Measurements from ENCODE around the gene ZPR1. TPM values are rescaled to one million over a fixed set of nuclear protein-coding genes. Genes with fewer than 3 reads are reported as not detected.

The ZPR1 gene
- total RNA-seq, 1 donor = 29.4 TPM

DNA sequence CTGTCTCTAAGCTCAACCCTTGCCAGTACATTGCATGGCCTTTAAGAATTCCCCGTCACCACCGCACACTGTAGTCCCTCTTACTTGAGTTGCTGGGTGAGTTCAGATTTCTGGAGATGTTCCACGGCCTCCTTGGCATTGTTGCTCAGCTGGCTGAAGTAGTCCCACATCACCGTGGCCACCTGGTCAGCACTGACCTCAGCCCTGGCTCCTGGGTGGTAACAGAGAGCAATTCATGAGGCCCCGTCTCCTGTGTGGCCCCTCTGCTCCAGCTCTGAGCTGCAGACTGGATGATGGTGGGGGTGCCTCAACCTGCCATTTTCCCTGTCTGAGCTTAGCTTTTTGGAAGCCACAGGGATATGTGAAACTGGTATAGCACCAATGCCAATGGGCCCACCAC, 34.8 kb upstream of the ZPR1 start:
- TF ChIP-seq, protein P1, sequence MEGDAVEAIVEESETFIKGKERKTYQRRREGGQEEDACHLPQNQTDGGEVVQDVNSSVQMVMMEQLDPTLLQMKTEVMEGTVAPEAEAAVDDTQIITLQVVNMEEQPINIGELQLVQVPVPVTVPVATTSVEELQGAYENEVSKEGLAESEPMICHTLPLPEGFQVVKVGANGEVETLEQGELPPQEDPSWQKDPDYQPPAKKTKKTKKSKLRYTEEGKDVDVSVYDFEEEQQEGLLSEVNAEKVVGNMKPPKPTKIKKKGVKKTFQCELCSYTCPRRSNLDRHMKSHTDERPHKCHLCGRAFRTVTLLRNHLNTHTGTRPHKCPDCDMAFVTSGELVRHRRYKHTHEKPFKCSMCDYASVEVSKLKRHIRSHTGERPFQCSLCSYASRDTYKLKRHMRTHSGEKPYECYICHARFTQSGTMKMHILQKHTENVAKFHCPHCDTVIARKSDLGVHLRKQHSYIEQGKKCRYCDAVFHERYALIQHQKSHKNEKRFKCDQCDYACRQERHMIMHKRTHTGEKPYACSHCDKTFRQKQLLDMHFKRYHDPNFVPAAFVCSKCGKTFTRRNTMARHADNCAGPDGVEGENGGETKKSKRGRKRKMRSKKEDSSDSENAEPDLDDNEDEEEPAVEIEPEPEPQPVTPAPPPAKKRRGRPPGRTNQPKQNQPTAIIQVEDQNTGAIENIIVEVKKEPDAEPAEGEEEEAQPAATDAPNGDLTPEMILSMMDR (IDR thresholded peaks at IDR 0.05; ENCODE audit: insufficient read depth, low read depth, low read length) = no peak
- H3K4me3 ChIP-seq (ENCODE audit: low read depth, low read length) = no peak overlapping the region
- no peak for DNase-seq (ENCODE audit: low read depth)

DNA sequence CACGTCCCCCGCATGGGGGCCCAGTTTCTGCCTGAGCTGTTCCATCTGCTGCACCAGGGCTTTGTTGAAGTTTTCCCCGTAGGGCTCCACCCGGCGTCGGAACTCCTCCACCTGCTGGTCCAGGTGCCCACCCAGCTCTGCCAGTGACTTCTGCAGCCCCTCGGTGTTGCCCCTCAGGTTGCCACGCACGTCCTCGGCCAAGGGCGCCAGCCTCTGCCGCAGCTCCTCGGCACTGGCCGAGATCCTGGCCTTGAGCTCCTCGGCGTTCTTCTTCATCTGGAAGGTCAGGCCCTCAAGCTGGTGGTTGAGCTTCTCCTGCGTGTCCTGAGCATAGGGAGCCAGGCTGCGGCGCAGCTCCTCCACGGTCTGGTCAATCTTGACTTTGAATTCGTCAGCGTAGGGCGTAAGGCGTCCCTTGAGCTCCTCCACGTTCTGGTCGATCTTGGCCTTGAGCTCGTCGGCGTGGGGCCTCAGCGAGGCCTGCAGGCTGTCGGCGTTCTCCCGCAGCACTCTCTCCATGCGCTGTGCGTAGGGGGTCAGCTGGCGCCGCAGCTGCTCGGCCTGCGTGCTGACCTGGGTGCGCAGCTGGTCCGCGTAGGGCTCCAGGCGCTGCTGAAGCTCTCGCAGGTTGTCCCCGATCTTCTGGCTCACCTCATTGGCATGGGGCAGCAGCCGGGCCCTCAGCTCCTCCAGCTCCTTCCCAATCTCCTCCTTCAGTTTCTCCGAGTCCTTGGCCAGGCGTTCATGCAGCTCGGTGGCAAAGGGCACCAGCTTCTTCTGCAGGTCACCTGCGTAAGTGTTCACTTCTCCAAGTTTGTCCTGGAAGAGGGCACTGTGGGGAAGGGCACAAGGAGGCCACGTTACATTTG, 33.5 kb upstream of the ZPR1 start:
- no peak for DNase-seq (ENCODE audit: low read depth)
- H3K4me3 ChIP-seq (ENCODE audit: low read depth, low read length) = no peak overlapping the region
- TF ChIP-seq, protein P1 (IDR thresholded peaks at IDR 0.05; ENCODE audit: insufficient read depth, low read depth, low read length) = no peak

DNA sequence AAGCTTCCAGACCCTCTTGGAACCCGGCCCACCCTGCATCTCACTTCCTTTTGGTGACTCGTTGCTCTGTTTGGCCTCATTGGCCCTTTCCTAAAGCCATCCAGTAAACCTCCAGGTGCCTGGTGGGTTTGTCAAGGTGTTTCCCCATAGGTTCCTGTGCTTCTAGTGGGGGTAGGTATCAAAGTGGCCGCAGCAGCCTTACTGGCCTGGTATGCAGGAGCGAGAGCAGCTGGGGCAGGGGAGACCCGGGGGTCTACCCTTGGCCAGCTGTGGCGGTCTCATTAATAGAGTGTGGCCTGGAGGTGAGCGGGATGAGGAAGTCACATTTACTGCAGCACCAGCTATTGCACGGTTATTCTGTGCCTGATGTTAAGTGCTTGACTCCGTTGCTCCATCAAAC, 31.2 kb upstream of the ZPR1 start:
- no peak overlapping the region for H3K4me3 ChIP-seq (ENCODE audit: low read depth, low read length)
- no peak for DNase-seq (ENCODE audit: low read depth)
- TF ChIP-seq, protein P1 (IDR thresholded peaks at IDR 0.05; ENCODE audit: insufficient read depth, low read depth, low read length) = no peak

DNA sequence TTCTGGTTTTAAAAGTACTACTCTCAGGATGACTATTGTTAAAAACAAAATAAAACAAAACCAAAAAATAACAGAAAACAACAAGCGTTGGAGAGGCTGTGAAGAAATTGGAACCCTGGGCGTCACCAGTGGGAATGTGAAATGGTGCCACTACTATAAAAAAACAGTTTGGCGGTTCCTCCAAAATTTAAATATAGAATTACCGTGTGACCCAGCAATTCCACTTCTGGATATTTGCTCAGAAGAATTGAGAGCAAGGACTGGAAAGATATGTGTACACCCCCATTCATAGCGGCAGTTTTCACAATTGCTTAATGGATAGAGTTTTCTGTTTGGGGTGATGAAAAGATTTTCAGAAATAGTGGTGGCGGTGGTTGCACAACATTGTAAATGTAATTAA, 26.7 kb upstream of the ZPR1 start:
- no peak for DNase-seq (ENCODE audit: low read depth)
- no peak overlapping the region for H3K4me3 ChIP-seq (ENCODE audit: low read depth, low read length)

DNA sequence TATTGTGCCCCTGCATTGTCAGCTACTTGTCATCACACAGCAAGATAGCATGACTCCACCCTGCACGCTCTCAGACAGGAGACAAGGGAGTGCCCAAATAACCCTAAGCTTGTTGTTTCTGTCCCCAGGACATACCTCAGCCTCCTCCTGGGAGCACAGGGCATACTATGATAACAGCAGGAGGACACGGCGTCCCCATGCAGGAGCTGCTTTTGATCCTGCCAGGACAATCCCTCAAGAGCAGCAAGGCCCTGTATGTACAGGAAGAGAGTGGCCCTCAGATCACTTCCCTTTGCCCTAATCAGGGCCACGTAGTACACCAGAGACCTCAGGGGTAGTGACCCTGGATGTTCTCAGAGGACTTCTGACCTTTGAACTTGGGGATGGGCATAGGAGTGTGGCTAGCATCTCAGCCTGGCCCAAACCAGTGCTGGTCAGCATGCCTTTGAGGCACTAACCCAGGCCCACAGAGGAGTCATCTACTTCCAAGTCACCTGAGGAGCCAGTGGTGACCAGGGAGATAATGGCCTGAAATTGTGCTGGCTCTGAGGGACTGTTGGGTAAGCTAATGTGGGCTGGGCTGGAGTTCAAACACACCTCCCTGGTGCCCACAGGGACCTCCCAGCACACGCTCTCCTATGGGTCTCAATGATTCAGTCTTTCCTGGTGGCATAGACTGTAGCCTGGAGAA, 26.1 kb upstream of the ZPR1 start:
- TF ChIP-seq, protein P1 (IDR thresholded peaks at IDR 0.05; ENCODE audit: insufficient read depth, low read depth, low read length) = no peak
- no peak overlapping the region for H3K4me3 ChIP-seq (ENCODE audit: low read depth, low read length)
- DNase-seq (ENCODE audit: low read depth) = no peak

More for the DNA sequence above, 26.7 kb upstream of the ZPR1 start:
- TF ChIP-seq, protein P1 (IDR thresholded peaks at IDR 0.05; ENCODE audit: insufficient read depth, low read depth, low read length) = no peak

DNA sequence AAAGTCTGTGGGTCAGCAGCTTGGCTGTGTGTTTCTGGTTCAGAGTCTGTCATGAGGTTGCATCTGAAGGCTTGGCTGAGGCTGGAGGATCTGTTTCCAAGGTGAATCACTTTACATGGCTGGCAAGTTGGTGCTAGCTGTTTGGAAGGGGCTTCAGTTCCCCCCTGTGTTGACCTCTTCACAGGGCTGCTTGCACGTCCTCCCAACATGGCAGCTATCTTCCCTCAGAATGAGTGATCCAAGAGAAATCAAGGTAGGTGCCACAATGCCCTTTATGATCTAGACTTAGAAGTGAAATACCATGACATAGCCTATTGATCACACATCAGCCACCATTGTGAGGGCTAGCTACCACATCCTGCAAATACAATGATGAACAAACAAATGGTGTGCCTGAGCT, 25.3 kb upstream of the ZPR1 start:
- TF ChIP-seq, protein P1 (IDR thresholded peaks at IDR 0.05; ENCODE audit: insufficient read depth, low read depth, low read length) = no peak
- H3K4me3 ChIP-seq (ENCODE audit: low read depth, low read length) = no peak overlapping the region
- DNase-seq (ENCODE audit: low read depth) = no peak
